CD4-positive, alpha-beta memory T cell (primary cell): ENCODE results near the gene CARS1. TPM values are rescaled to one million over a fixed set of nuclear protein-coding genes. Genes with fewer than 3 reads are reported as not detected.

Source experiments
- CTCF ChIA-PET: fragments of 350-600 bp; sonication (Branson Sonifier 250); formaldehyde crosslinking; loops from one replicate; lab custom pipeline; 2021; ENCODE audit warnings: inconsistent platforms; ENCODE audit not compliant: partially characterized antibody; lab: Charles Lee
- POLR2A ChIA-PET: fragments of 350-600 bp; sonication (Branson Sonifier 250); formaldehyde crosslinking; loops from one replicate; lab custom pipeline; 2021; ENCODE audit not compliant: partially characterized antibody; lab: Charles Lee
- DNase-seq, 5 donors: peaks; one replicate each; pipeline versions ENCODE4 v3.0.0 to v3.0.0-alpha.2; 2020 to 2022; ENCODE audit warnings: mixed read lengths in 1 of 5
- H3K27ac ChIP-seq: one replicate; pipeline ENCODE4 v1.7.0; 2013; ENCODE audit warnings: low read depth, low read length
- H3K27me3 ChIP-seq: 2 replicates; pipeline ENCODE4 v1.7.0; 2013; ENCODE audit warnings: mild to moderate bottlenecking, low read length, moderate library complexity; ENCODE audit not compliant: insufficient read depth
- H3K36me3 ChIP-seq: 2 replicates; pipeline ENCODE4 v1.7.0; 2013; ENCODE audit warnings: mild to moderate bottlenecking, low read length, moderate library complexity; ENCODE audit not compliant: insufficient read depth
- H3K4me1 ChIP-seq: 2 replicates; pipeline ENCODE4 v1.7.0; 2013; ENCODE audit warnings: mild to moderate bottlenecking, low read length, moderate library complexity; ENCODE audit not compliant: insufficient read depth
- H3K4me3 ChIP-seq, 2 donors: one replicate each; pipeline ENCODE4 v1.7.0; 2013; ENCODE audit warnings: low read length in 2 of 2, mild to moderate bottlenecking in 1 of 2
- H3K9me3 ChIP-seq, 2 donors: one replicate each; pipeline ENCODE4 v1.7.0; 2013; ENCODE audit warnings: low read length in 2 of 2, control low read depth in 1 of 2; ENCODE audit not compliant: control insufficient read depth in 1 of 2
- H3K27ac Mint-ChIP-seq, 7 donors: one replicate each; pipeline ENCODE4 v1.8.0; 2020 to 2021; ENCODE audit warnings: mixed read lengths in 7 of 7, mild to moderate bottlenecking in 6 of 7, inconsistent platforms in 3 of 7, moderate library complexity in 3 of 7
- H3K27me3 Mint-ChIP-seq, 2 donors: one replicate each; pipeline ENCODE4 v1.8.0; 2020 to 2021; ENCODE audit warnings: mixed read lengths in 2 of 2
- H3K36me3 Mint-ChIP-seq, 2 donors: one replicate each; pipeline ENCODE4 v1.8.0; 2020 to 2021; ENCODE audit warnings: mixed read lengths in 2 of 2, inconsistent platforms in 1 of 2, mild to moderate bottlenecking in 1 of 2
- H3K4me1 Mint-ChIP-seq, 4 donors: one replicate each; pipeline ENCODE4 v1.8.0; 2020 to 2021; ENCODE audit warnings: mixed read lengths in 4 of 4, mild to moderate bottlenecking in 1 of 4
- H3K4me3 Mint-ChIP-seq, 8 donors: one replicate each; pipeline ENCODE4 v1.8.0; 2020 to 2021; ENCODE audit warnings: mixed read lengths in 8 of 8, mild to moderate bottlenecking in 7 of 8, moderate library complexity in 6 of 8, inconsistent platforms in 3 of 8
- H3K9me3 Mint-ChIP-seq, 8 donors: one replicate each; pipeline ENCODE4 v1.8.0; 2020 to 2021; ENCODE audit warnings: mixed read lengths in 8 of 8, mild to moderate bottlenecking in 5 of 8, inconsistent platforms in 3 of 8, moderate library complexity in 1 of 8
- intact Hi-C: fragments of 100-400 bp; cut with micrococcal nuclease; formaldehyde crosslinking; loops from one replicate; pipeline ENCODE4 v1.15.1; 2023
- polyA plus RNA-seq, 2 donors: library from polyadenylated mRNA; unstranded; fragments of 300-500 nt; fragmentation: Illumina TruSeq; gene quantifications; one replicate each; pipeline ENCODE4 v1.2.3, GENCODE V29; 2021
- total RNA-seq, 2 experiments: library from RNA; stranded (reverse); gene quantifications; one replicate each; pipeline ENCODE4 v1.2.3, GENCODE V29; 2021

Gene CARS1
- total and polyA plus RNA-seq, 4 experiments from 2014 or later: 37.1 to 80.3 (median 57.1) TPM

GRCh38 chr11:3002871-3003270 is 54.4 kb downstream of the CARS1 start:
- no peak for DNase-seq
- Mint-ChIP-seq H3K9me3 (no peaks in the 10 kb centered on the region), H3K27ac (peak overlapping the region in 2 of 7 donors; percentile 22 to 32), H3K27me3 (no peaks in the 10 kb centered on the region), H3K4me1 (peaks cover 0 to 2% (median under 1%) of the 10 kb centered on the region in 4 donors), H3K36me3 (peaks cover 31 to 59% of the 10 kb centered on the region in 2 donors), H3K4me3 (no peak overlapping the region)
- ChIA-PET CTCF (no interaction called here), POLR2A (interaction anchor here (1.1 to 1.9 kb wide), 3 partner anchors 11 kb away, joined by 5 to 9 read pairs (median 5); partner anchors contain the start of gene NAP1L4)
- intact Hi-C loops: no loop called here
- Histone ChIP-seq H3K9me3 (no peaks in the 10 kb centered on the region), H3K27me3 (no peaks in the 10 kb centered on the region), H3K36me3 (peaks cover 61% of the 10 kb centered on the region), H3K4me1 (no peaks in the 10 kb centered on the region), H3K27ac (no peak overlapping the region), H3K4me3 (no peak overlapping the region)

GRCh38 chr11:3002351-3002861 is 54.8 kb downstream of the CARS1 start:
- POLR2A ChIA-PET: interaction anchor here (1.1 to 1.8 kb wide), 3 partner anchors 10 to 13 kb away, joined by 5 to 7 read pairs (median 5); partner anchors contain the start of gene NAP1L4
- H3K27ac ChIP-seq: no peak overlapping the region
- no peak overlapping the region for H3K4me3 ChIP-seq
- Mint-ChIP-seq H3K9me3 (no peaks in the 10 kb centered on the region), H3K27ac (peak overlapping the region in 2 of 7 donors; percentile 22 to 32), H3K36me3 (peaks cover 31 to 56% of the 10 kb centered on the region in 2 donors), H3K27me3 (no peaks in the 10 kb centered on the region), H3K4me3 (no peak overlapping the region), H3K4me1 (peaks cover 0 to 2% (median under 1%) of the 10 kb centered on the region in 4 donors)
- H3K4me1 ChIP-seq: no peaks in the 10 kb centered on the region
- H3K27me3 ChIP-seq: no peaks in the 10 kb centered on the region
- peaks cover 57% of the 10 kb centered on the region for H3K36me3 ChIP-seq
- no peak for DNase-seq
- CTCF ChIA-PET: no interaction called here
- intact Hi-C loops: no loop called here
- H3K9me3 ChIP-seq: no peaks in the 10 kb centered on the region

- H3K4me3 ChIP-seq: no peak overlapping the region
- Mint-ChIP-seq H3K36me3 (peaks cover 31 to 56% of the 10 kb centered on the region in 2 donors), H3K27me3 (no peaks in the 10 kb centered on the region), H3K27ac (peak overlapping the region in 1 of 7 donors; percentile 59), H3K9me3 (no peaks in the 10 kb centered on the region), H3K4me3 (no peak overlapping the region), H3K4me1 (peaks cover 0 to 2% (median under 1%) of the 10 kb centered on the region in 4 donors)
- CTCF ChIA-PET: no interaction called here
- no peaks in the 10 kb centered on the region for H3K4me1 ChIP-seq
- intact Hi-C loops: no loop called here
- no peaks in the 10 kb centered on the region for H3K9me3 ChIP-seq
- POLR2A ChIA-PET: interaction anchor here (1.1 to 1.8 kb wide), 2 partner anchors 12 to 13 kb away, joined by 5 to 7 read pairs; no protein-coding TSS in a partner anchor
- H3K27me3 ChIP-seq: no peaks in the 10 kb centered on the region
- H3K36me3 ChIP-seq: peaks cover 52% of the 10 kb centered on the region
- no peak for DNase-seq
- no peak overlapping the region for H3K27ac ChIP-seq
Observed at GRCh38 chr11:3001496-3001895, 55.7 kb downstream of the CARS1 start.

GRCh38 chr11:3000032-3000961 is 56.9 kb downstream of the CARS1 start:
- peaks cover 50% of the 10 kb centered on the region for H3K36me3 ChIP-seq
- POLR2A ChIA-PET: interaction anchor here (1.6 to 1.8 kb wide), 2 partner anchors 11 to 14 kb away, joined by 7 to 8 read pairs; no protein-coding TSS in a partner anchor
- Mint-ChIP-seq H3K4me3 (no peak overlapping the region), H3K27me3 (no peaks in the 10 kb centered on the region), H3K27ac (peak overlapping the region in 1 of 7 donors; percentile 1), H3K36me3 (peaks cover 25 to 49% of the 10 kb centered on the region in 2 donors), H3K9me3 (no peaks in the 10 kb centered on the region), H3K4me1 (peaks cover 0 to 2% (median under 1%) of the 10 kb centered on the region in 4 donors)
- no peaks in the 10 kb centered on the region for H3K9me3 ChIP-seq
- intact Hi-C loops: no loop called here
- CTCF ChIA-PET: no interaction called here
- DNase-seq: no peak
- no peak overlapping the region for H3K4me3 ChIP-seq
- H3K27ac ChIP-seq: no peak overlapping the region
- H3K4me1 ChIP-seq: no peaks in the 10 kb centered on the region
- no peaks in the 10 kb centered on the region for H3K27me3 ChIP-seq

- DNase-seq: no peak
- peak overlapping the region in 1 of 7 donors; percentile 3 for H3K27ac Mint-ChIP-seq
- H3K27ac ChIP-seq: no peak overlapping the region
- no peaks in the 10 kb centered on the region for H3K4me1 ChIP-seq
- no peak overlapping the region for H3K4me3 ChIP-seq
- H3K4me1 Mint-ChIP-seq: peaks cover under 1 to 2% (median 2%) of the 10 kb centered on the region in 4 donors
- H3K9me3 Mint-ChIP-seq: peaks cover 0 to 2% (median 0%) of the 10 kb centered on the region in 8 donors
- no peaks in the 10 kb centered on the region for H3K9me3 ChIP-seq
- intact Hi-C loops: no loop called here
- peaks cover 25 to 46% of the 10 kb centered on the region in 2 donors for H3K36me3 Mint-ChIP-seq
- H3K4me3 Mint-ChIP-seq: peak overlapping the region in 1 of 8 donors; percentile 8
- H3K27me3 ChIP-seq: no peaks in the 10 kb centered on the region
- peaks cover 44% of the 10 kb centered on the region for H3K36me3 ChIP-seq
- ChIA-PET POLR2A (interaction anchor here (1.6 kb wide), 1 partner anchor 14 kb away, joined by 8 read pairs; no protein-coding TSS in a partner anchor), CTCF (interaction anchor here (1.6 kb wide), 1 partner anchor 8 kb away, joined by 4 read pairs; no protein-coding TSS in a partner anchor)
- no peaks in the 10 kb centered on the region for H3K27me3 Mint-ChIP-seq
Observed at GRCh38 chr11:2999464-2999998, 57.7 kb downstream of the CARS1 start.

GRCh38 chr11:2998073-2998850 is 59.0 kb downstream of the CARS1 start:
- Histone ChIP-seq H3K36me3 (peaks cover 32% of the 10 kb centered on the region), H3K4me1 (no peaks in the 10 kb centered on the region), H3K27me3 (no peaks in the 10 kb centered on the region), H3K9me3 (no peaks in the 10 kb centered on the region), H3K27ac (no peak overlapping the region), H3K4me3 (no peak overlapping the region)
- Mint-ChIP-seq H3K27me3 (no peaks in the 10 kb centered on the region), H3K4me3 (no peak overlapping the region), H3K36me3 (peaks cover 19 to 34% of the 10 kb centered on the region in 2 donors), H3K4me1 (peaks cover 2 to 6% (median 3%) of the 10 kb centered on the region in 4 donors), H3K27ac (no peak overlapping the region), H3K9me3 (peaks cover 0 to 2% (median 0%) of the 10 kb centered on the region in 8 donors)
- ChIA-PET CTCF (interaction anchor here (0.6 to 1.6 kb wide), 3 partner anchors 9 to 23 kb away, joined by 3 to 5 read pairs (median 4); no protein-coding TSS in a partner anchor), POLR2A (interaction anchor here (1.4 to 2.4 kb wide), 4 partner anchors 9 to 16 kb away, joined by 3 to 10 read pairs (median 8); no protein-coding TSS in a partner anchor)
- intact Hi-C loops: no loop called here
- DNase-seq: no peak
